ENCODE measurements around the gene SMYD3. TPM values are rescaled to one million over a fixed set of nuclear protein-coding genes. Genes with fewer than 3 reads are reported as not detected.

The SMYD3 gene
- total RNA-seq, 4 donors from 2014 or later, result 8.4 to 25.7 (median 14.4) TPM

Other genes with a start within 250 kb of the SMYD3 start
- gene TFB2M, start 59.0 kb upstream of the SMYD3 start, total RNA-seq, result 10 to 100 TPM in 2 of 4 donors, 1 to 10 TPM in 2; 6.8 to 10.9 (median 9.3) TPM
- 10 to 100 TPM; 21.2 to 31.2 (median 28.4) TPM for gene CNST, start 59.2 kb upstream of the SMYD3 start, total RNA-seq
- gene SCCPDH, start 217.1 kb upstream of the SMYD3 start, total RNA-seq, result 10 to 100 TPM; 13.3 to 23.3 (median 17.0) TPM